G401 (cell line): ENCODE results near the gene FOSL2. TPM values are rescaled to one million over a fixed set of nuclear protein-coding genes. Genes with fewer than 3 reads are reported as not detected.

Experiments
- DNase-seq: peaks from one replicate; pipeline ENCODE4 v3.0.0-alpha.2; 2015; ENCODE audit warnings: low spot score
- in situ Hi-C: cut with HindIII; loops from 2 replicates; pipeline ENCODE4 v1.10.0; 2016; ENCODE audit warnings: low sequenced_read_pairs, mixed read lengths
- total RNA-seq: library from RNA; depleted of rRNA; stranded (reverse); fragments of >200 nt; shearing (Covaris generic); gene quantifications from 2 replicates; pipeline ENCODE4 v1.2.3, GENCODE V29; 2014

FOSL2 gene
- total RNA-seq, 1 experiment from 2014 or later, result 16.1 TPM

GRCh38 chr2:28406276-28407096 lies 13.8 kb downstream of the FOSL2 start:
- in situ Hi-C loops, result no loop called here
- no peak for DNase-seq

DNA sequence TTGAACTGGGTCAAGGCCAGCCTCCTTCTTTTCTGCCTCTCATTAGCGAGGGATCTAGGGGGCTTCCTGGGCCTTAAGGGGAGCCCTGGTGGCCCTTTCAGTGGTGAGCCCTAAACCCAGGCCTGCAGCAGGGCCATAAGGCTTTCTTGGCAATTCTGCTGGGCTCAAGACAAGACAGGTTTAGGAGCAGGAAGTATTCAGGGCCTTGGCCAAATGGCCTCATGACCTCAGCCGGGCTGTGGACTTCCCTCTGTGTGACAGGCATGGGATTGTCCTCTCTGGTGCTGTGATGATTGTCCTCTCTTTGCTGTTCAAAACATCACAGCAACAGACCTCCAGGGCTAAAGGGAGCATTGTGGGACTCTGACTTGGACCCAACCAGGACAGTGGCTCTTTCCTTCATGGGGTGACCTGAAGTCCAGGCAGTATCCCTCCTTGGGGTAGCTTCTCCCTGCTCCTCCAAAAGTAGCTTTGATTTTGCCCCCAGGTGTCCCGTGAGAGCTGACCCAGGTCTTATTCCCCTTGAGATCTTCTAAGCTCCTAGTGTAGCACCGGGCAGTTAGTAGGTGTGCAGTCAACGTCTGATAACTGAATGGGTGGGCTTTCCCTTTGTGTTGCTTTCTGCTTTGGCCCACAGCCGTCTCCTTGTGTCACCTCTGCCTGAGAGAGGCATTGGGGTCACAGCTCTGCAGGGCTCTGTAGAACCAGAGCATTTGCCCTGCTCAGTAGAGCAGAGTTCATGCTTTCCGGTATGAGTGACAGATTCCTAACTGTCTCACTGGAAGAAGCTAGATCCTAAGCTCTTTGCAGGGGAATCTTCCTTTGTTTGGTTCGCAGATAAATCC lies 14.7 kb downstream of the FOSL2 start:
- in situ Hi-C loops, result no loop called here
- no peak for DNase-seq

GRCh38 chr2:28407976-28408690 lies 15.5 kb downstream of the FOSL2 start:
- DNase-seq, result no peak
- in situ Hi-C loops, result no loop called here

- DNase-seq, result no peak
- in situ Hi-C loops, result no loop called here
These were observed 16.3 kb downstream of the FOSL2 start for GRCh38 chr2:28408764-28409599.

GRCh38 chr2:28411166-28411755 lies 18.6 kb downstream of the FOSL2 start:
- DNase-seq, result no peak
- in situ Hi-C loops, result no loop called here

GRCh38 chr2:28411956-28412609 lies 19.4 kb downstream of the FOSL2 start:
- in situ Hi-C loops, result no loop called here
- DNase-seq, result no peak

DNA sequence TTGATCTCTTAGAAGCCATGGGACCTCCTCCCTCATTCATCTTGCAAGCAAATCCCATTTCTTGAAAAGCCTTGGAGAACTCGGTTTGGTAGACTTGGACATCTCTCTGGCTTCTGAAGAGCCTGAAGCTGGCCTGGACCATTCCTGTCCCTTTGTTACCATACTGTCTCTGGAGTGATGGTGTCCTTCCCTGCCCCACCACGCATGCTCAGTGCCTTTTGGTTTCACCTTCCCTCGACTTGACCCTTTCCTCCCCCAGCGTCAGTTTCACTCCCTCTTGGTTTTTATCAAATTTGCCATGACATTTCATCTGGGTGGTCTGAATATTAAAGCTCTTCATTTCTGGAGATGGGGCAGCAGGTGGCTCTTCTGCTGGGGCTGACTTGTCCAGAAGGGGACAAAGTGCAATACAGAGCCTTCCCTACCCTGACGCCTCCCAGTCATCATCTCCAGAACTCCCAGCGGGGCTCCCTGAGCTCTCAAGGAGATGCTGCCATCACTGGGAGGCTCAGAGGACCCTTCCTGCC lies 20.0 kb downstream of the FOSL2 start:
- no peak for DNase-seq
- in situ Hi-C loops, result no loop called here

GRCh38 chr2:28413152-28413898 lies 20.7 kb downstream of the FOSL2 start:
- peak; percentile 56 for DNase-seq
- in situ Hi-C loops, result no loop called here

GRCh38 chr2:28413899-28414295 lies 21.2 kb downstream of the FOSL2 start:
- no peak for DNase-seq
- in situ Hi-C loops, result no loop called here

GRCh38 chr2:28414583-28414982 lies 21.9 kb downstream of the FOSL2 start:
- in situ Hi-C loops, result no loop called here
- peak; percentile 43 for DNase-seq

DNA sequence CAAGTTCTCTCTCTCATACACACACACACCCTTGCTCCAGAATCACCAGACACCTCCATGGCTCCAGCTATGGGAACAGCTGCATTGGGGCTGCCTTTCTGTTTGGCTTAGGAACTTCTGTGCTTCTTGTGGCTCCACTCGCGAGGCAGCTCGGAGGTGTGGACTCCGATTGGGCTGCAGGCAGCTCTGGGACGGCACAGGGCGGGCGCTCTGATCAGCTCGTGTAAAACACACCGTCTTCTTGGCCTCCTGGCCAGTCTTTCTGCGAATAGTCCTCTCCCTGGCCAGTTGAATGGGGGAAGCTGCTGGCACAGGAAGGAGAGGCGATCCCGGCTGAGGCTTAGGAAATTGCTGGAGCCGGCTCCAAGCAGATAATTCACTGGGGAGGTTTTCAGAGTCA lies 22.4 kb downstream of the FOSL2 start:
- in situ Hi-C loops, result no loop called here
- DNase-seq, result no peak

GRCh38 chr2:28415715-28416114 lies 23.1 kb downstream of the FOSL2 start:
- no peak for DNase-seq
- in situ Hi-C loops, result no loop called here

GRCh38 chr2:28419003-28419402 lies 26.3 kb downstream of the FOSL2 start:
- in situ Hi-C loops, result no loop called here
- no peak for DNase-seq

DNA sequence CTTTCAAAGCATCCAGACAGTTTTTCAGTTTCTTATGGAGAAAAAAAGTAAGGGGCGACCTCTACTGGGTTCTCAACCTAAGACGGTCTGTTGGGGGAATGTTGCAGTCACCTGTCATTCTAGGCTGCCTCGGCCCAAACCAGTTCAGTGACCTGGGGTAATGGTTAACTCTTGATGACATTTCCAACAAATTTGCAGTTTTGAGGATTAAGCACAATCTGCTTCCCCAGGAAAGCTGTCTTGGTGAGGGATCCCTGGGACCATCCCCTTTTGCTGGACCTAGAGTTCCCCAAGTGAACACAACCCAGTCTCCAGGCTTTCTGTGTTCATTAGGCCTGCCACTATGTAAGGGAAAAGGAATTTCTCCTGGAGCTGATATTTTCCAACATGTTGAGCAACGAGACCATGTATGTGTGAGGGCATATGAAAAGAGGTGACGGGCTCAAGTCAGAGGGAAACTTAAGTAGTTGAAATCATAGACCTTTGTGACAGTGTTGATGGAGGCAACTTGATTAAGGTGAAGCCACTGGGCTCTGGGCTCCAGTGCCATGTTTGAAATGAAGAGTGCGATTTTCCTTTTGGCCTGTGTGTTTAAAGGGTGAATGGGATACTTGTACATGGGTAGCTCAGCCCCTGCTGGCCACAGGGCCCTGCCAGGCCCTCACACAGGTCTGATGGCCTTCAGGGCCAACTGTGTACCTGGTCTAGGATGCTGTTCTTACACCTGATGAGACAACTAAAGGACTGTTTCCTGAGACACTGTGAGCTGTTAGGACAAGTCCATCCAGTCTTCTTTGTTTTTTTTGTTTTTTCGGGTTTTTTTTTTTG lies 27.0 kb downstream of the FOSL2 start:
- in situ Hi-C loops, result no loop called here
- DNase-seq, result no peak

DNA sequence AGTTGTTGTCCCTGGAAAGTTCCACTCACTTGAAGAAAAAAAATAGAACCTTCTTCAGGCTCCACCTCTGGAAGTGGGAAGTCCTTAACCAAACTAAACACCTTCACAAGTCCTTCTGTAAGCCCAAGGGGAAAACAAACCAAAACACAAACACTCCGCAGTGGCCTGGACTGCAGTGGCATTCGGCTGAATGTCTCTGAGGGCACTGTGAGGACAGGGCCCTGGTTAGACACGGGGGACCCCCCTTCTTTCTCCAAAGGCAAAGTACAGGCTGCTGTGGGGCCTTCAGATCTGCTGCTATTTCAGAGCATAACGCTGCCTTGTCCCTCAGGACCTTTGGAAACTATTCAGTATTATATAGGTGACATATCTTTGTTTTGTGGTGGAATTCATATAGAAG lies 28.1 kb downstream of the FOSL2 start:
- in situ Hi-C loops, result no loop called here
- DNase-seq, result no peak

- in situ Hi-C loops, result no loop called here
- DNase-seq, result no peak
These were observed 30.5 kb downstream of the FOSL2 start for GRCh38 chr2:28422908-28423741.
